ENCODE measurements around the gene NMNAT3. TPM values are rescaled to one million over a fixed set of nuclear protein-coding genes. Genes with fewer than 3 reads are reported as not detected.

The NMNAT3 gene
- total RNA-seq, 4 donors from 2014 or later = 5.6 to 46.2 (median 14.2) TPM

DNA sequence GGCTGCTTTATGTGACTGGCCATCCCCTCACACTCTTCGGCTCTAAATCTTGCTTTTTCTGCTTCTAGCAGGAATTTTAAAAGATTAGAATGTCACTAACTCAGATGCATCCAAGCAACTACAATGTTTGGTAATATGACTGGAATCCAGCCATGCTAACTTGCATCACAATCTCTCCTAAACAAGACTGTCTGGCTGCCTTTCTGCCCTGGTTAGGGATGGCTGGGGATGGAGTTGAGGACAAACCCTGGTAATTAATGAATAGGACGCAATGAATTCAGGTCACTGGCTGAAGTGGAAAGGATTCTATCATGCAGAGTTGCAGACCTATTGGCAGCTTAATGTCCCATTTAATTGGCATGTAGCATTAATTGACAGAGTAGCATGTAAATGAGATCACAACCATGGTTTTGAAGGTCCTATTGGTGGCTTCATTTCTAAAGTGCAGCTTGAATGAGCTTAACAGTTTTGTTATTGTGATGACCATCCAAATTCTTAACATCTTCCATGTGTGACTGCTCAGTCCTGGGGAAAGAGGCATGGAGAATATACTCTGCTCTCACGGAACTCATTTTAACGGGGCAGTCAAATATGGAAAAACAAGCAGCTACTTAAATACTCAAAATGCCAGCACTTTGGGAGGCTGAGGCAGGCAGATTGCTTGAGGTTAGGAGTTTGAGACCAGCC lies 21.7 kb downstream of the NMNAT3 start:
- Histone ChIP-seq H3K4me1 (peaks cover 0 to 21% (median 0%) of the 10 kb centered on the region in 4 donors), H3K36me3 (no peaks in the 10 kb centered on the region), H3K27ac (no peak overlapping the region), H3K9me3 (no peaks in the 10 kb centered on the region), H3K27me3 (no peaks in the 10 kb centered on the region), H3K4me3 (no peak overlapping the region)
- TF ChIP-seq, protein P1, sequence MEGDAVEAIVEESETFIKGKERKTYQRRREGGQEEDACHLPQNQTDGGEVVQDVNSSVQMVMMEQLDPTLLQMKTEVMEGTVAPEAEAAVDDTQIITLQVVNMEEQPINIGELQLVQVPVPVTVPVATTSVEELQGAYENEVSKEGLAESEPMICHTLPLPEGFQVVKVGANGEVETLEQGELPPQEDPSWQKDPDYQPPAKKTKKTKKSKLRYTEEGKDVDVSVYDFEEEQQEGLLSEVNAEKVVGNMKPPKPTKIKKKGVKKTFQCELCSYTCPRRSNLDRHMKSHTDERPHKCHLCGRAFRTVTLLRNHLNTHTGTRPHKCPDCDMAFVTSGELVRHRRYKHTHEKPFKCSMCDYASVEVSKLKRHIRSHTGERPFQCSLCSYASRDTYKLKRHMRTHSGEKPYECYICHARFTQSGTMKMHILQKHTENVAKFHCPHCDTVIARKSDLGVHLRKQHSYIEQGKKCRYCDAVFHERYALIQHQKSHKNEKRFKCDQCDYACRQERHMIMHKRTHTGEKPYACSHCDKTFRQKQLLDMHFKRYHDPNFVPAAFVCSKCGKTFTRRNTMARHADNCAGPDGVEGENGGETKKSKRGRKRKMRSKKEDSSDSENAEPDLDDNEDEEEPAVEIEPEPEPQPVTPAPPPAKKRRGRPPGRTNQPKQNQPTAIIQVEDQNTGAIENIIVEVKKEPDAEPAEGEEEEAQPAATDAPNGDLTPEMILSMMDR (IDR thresholded peaks at IDR 0.05) = no peak
- TF ChIP-seq POLR2A (IDR thresholded peaks at IDR 0.05) = no peak
- no peak for DNase-seq

DNA sequence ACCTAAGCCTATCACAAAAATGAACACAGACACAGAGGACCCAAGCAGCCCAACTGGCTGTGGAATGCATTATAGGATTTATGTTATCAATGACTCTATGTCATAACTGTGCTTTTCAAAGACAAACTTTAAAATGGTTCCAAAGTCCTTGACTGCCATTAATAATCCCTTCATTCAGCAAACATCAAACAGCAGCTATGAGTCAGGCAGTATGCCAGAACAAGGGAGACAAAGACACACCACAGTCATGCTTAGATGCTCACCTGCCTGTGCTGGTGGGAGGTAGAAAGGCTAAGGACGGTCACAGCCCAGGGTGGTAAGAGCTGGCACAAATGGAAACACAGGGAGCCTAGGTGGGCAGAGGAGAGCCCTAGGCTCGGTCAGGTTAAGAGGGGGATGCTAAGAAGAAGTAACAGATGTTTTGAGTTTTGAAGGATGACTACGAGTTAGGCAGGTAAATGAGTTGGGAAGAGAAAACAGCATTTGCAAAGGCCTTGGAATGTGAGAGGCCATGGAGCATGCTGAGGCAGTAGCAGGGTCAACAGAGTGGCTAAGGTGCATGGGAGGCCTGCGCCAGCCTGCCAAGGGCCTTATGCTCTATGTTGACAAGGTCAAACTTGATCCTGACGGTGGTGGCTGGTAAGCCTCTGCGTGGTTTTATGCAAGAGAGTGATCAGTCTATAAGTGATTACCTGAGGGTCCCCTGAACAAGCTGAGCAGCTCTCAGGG lies 23.0 kb downstream of the NMNAT3 start:
- no peaks in the 10 kb centered on the region for H3K36me3 ChIP-seq
- H3K27ac ChIP-seq = no peak overlapping the region
- H3K4me1 ChIP-seq = peaks cover 0 to 21% (median 0%) of the 10 kb centered on the region in 4 donors
- no peaks in the 10 kb centered on the region for H3K27me3 ChIP-seq
- no peaks in the 10 kb centered on the region for H3K9me3 ChIP-seq
- TF ChIP-seq, protein P1 (IDR thresholded peaks at IDR 0.05) = no peak
- no peak for TF ChIP-seq POLR2A (IDR thresholded peaks at IDR 0.05)
- no peak overlapping the region for H3K4me3 ChIP-seq
- peak in 1 of 3 donors; percentile 56 for DNase-seq

DNA sequence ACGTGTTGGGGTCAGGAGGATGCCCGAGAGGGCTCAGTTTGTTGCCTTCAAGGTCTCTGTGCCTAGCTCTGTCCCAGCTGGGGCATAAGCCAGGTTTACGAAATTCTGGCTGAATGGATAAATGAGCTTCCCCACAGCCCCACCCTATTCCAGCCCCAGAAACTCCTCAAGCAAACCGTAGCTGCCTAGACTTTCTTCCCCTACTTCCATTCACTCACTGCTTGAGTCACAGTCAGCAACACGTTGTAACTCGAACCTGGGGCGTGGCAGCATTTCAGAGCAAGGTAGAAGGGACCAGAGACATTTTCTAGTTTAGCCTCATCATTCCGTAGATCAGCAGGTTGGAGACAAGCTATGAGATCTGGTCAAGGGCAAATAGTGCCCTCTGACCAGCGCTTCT lies 24.2 kb downstream of the NMNAT3 start:
- H3K4me1 ChIP-seq = peaks cover 0 to 21% (median 0%) of the 10 kb centered on the region in 4 donors
- TF ChIP-seq POLR2A (IDR thresholded peaks at IDR 0.05) = no peak
- TF ChIP-seq, protein P1 (IDR thresholded peaks at IDR 0.05) = no peak
- no peak overlapping the region for H3K27ac ChIP-seq
- H3K36me3 ChIP-seq = no peaks in the 10 kb centered on the region
- DNase-seq = peak in 1 of 3 donors; percentile 50
- no peaks in the 10 kb centered on the region for H3K9me3 ChIP-seq
- no peak overlapping the region for H3K4me3 ChIP-seq
- H3K27me3 ChIP-seq = no peaks in the 10 kb centered on the region

DNA sequence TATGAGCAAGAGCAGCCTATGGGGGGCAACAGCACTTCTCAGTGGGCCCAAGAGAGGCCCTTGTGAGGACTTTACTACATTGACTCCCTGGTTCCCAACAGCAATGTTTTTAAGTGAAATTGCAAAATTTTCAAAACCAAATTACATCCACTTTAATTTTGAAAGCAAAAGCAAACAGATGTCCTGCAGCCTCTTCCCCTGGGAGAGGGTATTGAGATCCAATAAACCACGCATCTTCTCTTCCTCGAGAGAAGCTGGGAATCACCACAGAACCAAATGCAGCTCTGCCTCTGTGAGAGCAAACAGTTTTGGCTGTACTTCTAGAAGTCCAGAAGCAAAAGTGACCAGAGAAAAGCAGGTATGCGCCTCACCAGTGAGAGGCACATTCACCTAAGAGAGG lies 25.2 kb downstream of the NMNAT3 start:
- no peak for DNase-seq
- H3K27me3 ChIP-seq = no peaks in the 10 kb centered on the region
- H3K4me3 ChIP-seq = no peak overlapping the region
- no peaks in the 10 kb centered on the region for H3K36me3 ChIP-seq
- no peaks in the 10 kb centered on the region for H3K9me3 ChIP-seq
- TF ChIP-seq, protein P1 (IDR thresholded peaks at IDR 0.05) = no peak
- no peak for TF ChIP-seq POLR2A (IDR thresholded peaks at IDR 0.05)
- peaks cover 0 to 21% (median 0%) of the 10 kb centered on the region in 4 donors for H3K4me1 ChIP-seq
- H3K27ac ChIP-seq = no peak overlapping the region

DNA sequence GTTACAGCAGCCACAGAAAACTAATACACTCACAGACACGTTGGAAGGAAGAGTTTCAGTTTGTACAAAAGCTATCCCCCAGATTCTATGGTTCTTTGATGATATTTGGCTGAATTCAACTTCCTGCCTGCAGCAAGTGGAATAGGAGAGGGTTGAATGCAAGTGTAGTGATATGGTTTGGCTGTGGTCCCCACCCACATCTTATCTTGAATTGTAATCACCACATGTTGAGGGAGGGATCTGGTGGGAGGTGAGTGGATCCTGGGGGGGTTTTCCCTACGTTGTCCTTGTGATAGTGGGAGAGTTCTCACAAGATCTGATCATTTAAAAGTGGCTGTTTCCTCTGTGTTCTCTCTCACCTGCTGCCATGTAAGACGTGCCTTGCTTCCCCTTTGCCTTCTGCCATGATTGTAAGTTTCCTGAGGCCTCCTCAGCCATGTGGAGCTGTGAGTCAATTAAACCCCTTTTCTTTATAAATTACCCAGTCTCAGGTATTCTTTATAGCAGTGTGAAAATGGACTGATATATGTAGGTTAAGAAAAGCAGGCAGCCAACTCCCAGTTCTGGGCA lies 29.8 kb downstream of the NMNAT3 start:
- no peaks in the 10 kb centered on the region for H3K27me3 ChIP-seq
- H3K4me1 ChIP-seq = peaks cover 0 to 8% (median 0%) of the 10 kb centered on the region in 4 donors
- no peak overlapping the region for H3K4me3 ChIP-seq
- no peaks in the 10 kb centered on the region for H3K36me3 ChIP-seq
- no peak for DNase-seq
- no peak overlapping the region for H3K27ac ChIP-seq
- H3K9me3 ChIP-seq = no peaks in the 10 kb centered on the region
- TF ChIP-seq, protein P1 (IDR thresholded peaks at IDR 0.05) = no peak
- no peak for TF ChIP-seq POLR2A (IDR thresholded peaks at IDR 0.05)

Data from Peyer's patch (tissue), 4 donors.